HG03025 (cell line): ENCODE results near the gene JCAD.
A peak's percentile ranks its signal among the peaks of the same experiment; 100 is the strongest.

Experiments
- ATAC-seq: cut with Tn5 transposase; IDR thresholded peaks from one replicate; pipeline ENCODE4 v1.9.1; 2021; ENCODE audit warnings: mild to moderate bottlenecking, moderate library complexity; ENCODE audit not compliant: unreplicated experiment, low FRiP score

JCAD gene

DNA sequence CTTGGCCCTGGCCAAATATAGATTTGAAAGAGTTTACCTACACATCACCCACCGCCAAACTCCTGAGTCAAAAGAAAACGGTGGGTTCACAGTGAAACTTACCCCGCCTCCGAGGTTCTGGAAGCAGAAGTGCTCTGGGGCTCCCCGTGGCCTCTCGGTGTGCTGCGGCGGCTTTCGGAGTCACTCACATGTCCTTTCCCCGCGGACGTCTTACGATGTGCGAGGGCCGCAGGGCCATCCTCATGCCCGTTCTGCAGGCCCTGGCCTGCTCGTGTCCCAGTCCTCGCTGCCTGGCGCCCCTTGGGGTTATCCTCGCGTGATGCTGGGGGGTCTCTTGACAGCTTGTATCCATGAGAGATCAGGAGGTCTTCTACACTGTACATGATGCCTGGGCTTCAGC is 12.0 kb downstream of the JCAD start:
- peak; percentile 62 for ATAC-seq

- ATAC-seq: no peak
Measured at GRCh38 chr10:30046476-30046875, 12.9 kb downstream of the JCAD start.

DNA sequence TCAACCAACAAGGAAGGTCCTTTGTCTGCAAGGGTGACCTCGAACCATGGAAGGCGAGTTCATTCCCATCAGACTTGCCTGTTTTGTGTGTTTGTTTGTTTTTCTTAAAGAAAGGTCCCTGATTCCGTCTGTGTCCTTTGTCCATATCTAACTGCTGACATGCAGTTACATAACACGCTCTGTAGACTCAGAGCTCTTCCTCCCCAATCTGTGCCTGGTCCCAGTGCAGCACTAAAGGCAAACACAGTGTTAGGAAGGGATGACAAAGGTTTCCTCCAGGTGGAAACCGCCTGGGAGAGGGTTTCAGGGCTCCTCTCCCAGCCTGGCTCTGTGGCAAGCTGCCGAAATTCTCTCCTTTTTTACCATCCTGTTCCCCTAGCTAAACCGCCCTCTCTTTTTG is 13.4 kb downstream of the JCAD start:
- no peak for ATAC-seq

DNA sequence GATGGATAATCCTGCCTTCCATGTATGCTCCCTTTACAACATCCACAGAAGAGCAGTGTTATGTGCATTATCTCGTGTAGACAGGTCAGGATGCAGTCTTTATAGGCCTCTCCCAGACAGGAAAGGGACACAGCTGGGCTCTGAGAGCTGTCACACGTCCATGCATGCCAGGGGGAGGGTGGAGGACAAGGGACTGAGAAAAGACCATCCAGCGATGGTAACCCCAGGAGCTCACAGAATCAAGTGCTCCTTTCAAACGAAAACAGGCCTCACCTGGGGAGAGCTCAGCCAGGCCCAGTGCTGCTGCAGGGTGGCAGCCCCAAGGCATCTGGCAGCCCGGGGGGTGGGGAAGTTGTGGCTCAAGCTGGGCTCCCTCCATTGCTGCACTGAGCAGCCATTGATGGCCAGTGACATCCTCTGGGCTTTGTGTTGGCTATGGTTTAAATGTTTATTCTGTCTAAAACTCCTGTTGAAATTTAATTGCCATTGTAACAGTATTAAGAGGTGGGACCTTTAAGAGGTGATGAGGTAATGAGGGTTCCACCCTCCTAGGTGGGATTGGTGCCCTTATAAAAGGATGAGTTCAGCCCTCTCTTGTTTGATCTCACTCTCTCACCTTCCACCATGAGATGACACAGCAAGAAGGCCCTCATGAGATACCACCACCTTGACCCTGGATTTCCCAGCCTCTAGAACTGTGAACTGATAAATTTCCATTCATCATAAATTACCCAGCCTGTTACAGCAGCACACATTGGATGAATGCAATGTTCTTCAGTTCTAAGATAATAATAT is 15.7 kb downstream of the JCAD start:
- ATAC-seq: no peak

- no peak for ATAC-seq
Measured at GRCh38 chr10:30042820-30043219, 16.6 kb downstream of the JCAD start.

GRCh38 chr10:30041196-30042105 is 17.9 kb downstream of the JCAD start:
- no peak for ATAC-seq

DNA sequence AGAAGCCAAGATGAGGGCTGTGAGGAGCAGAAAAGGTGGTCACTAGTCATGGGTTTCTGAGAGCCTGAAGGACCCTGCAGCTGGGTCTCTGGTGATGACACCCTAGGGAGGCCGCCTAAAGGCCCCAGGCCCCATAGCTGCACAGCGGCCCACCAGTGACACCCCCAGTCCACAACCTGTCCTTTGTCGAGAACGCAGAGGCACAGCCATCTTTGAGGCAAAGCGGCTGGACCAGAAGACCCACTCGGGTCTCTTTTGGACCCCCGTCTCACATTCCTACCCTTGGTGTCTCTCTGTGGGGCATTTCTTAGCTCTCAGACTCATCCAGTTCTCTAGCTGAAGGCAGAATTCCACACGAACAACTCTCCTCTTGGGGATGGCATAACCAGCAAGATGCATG is 18.8 kb downstream of the JCAD start:
- ATAC-seq: no peak

DNA sequence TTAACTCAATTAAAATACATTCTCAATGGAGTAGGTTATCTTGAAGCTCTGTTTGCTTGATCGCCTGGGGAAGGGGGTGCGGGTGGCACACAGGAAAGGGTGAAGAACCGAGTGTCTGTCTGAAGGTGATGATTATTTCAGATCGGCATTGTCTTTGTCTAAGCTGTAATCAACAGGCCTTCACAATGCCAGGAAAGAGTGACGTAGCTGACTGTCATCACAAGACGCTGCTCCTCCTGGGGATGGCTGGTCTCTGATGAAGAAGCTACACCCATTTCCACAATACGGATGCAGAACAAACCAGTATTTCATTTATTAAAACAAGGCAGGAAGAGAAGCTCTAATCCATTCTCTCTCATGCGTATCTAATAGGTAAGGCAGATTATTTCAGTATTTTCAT is 19.4 kb downstream of the JCAD start:
- no peak for ATAC-seq

GRCh38 chr10:30039567-30039966 is 19.8 kb downstream of the JCAD start:
- ATAC-seq: no peak

- no peak for ATAC-seq
Measured at GRCh38 chr10:30038781-30039536, 20.4 kb downstream of the JCAD start.

- ATAC-seq: no peak
Measured at GRCh38 chr10:30037620-30038336, 21.6 kb downstream of the JCAD start.

DNA sequence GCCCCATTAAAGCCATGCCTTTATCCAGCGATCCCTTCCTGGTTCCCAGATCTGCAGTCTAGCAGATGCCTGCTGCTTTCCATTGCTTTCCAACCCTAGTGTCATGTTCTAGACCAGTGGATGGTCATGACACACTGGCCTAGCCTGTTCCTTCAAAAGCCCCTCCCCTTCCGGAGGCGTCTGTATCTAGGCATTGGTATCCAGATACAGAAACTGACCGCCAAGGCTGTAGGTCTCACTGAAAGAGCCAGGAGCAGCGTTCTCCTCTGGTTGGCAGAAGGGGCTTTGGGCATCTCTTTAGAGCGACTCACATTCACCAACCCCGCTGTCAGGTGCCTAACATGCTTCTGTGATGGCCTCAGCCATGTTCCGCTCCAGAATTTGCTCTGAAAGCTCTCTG is 22.6 kb downstream of the JCAD start:
- ATAC-seq: no peak

DNA sequence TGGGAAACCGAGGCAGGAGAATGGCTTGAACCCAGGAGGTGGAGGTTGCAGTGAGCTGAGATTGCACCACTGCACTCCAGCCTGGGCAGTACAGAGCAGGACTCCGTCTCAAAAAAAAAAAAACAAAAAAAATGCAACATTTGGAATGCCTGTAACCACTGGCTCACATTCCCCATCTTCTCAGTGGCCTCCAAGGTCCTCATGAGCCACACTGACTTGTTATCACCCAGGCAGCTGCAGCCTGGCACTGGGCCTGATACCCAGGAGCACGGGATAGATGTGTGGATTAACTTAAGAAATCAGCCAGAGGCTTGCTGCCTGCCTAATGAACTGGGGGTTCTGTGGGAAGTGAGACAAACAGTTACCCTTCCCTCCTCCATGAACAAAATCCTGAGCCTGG is 23.0 kb downstream of the JCAD start:
- no peak for ATAC-seq

GRCh38 chr10:30034433-30035137 is 24.8 kb downstream of the JCAD start:
- no peak for ATAC-seq

GRCh38 chr10:30032125-30032524 is 27.3 kb downstream of the JCAD start:
- no peak for ATAC-seq

- ATAC-seq: no peak
Measured at GRCh38 chr10:30029872-30030256, 29.5 kb downstream of the JCAD start.

- no peak for ATAC-seq
Measured at GRCh38 chr10:30029164-30029871, 30.1 kb downstream of the JCAD start.

DNA sequence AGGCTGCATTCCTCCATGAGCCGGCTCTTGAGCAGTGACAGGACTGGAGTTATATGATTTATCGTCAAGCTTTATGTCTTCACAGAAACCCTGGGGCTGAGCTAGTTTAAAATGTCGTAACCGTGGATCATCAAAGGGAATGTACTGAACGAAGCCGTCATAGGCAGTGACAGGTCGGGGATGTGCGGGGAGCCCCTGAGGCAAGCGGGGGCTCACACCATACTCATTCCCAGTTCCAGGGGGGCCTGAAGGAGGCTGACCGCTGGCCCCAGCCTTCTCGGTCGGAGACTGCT is 30.7 kb downstream of the JCAD start:
- ATAC-seq: no peak

GRCh38 chr10:30028006-30028737 is 31.2 kb downstream of the JCAD start:
- no peak for ATAC-seq
